Thymus (tissue), 11 donors: Measurements from ENCODE around the gene KSR1. TPM values are rescaled to one million over a fixed set of nuclear protein-coding genes. Genes with fewer than 3 reads are reported as not detected.
A peak's percentile ranks its signal among the peaks of the same experiment; 100 is the strongest.

ENCODE experiments used
- DNase-seq, 9 donors: peaks; one replicate each; pipeline ENCODE4 v3.0.0-alpha.2; 2013; ENCODE audit warnings: low spot score in 9 of 9, low read depth in 6 of 9, missing footprints in 1 of 9
- H3K27ac ChIP-seq, 2 donors: one replicate each; pipeline ENCODE4 v1.5.1; 2013; ENCODE audit warnings: control low read depth in 1 of 2, low read depth in 1 of 2, low read length in 1 of 2, mild to moderate bottlenecking in 1 of 2, moderate library complexity in 1 of 2
- H3K27me3 ChIP-seq, 2 donors: one replicate each; pipeline ENCODE4 v1.5.1; 2013; ENCODE audit warnings: low read length in 1 of 2; ENCODE audit not compliant: control insufficient read depth in 2 of 2, insufficient read depth in 1 of 2
- H3K36me3 ChIP-seq, 2 donors: one replicate each; pipeline ENCODE4 v1.5.1; 2013; ENCODE audit warnings: low read length in 1 of 2, mild to moderate bottlenecking in 1 of 2, moderate library complexity in 1 of 2; ENCODE audit not compliant: control insufficient read depth in 2 of 2, insufficient read depth in 2 of 2
- H3K4me1 ChIP-seq, 2 donors: one replicate each; pipeline ENCODE4 v1.5.1; 2013; ENCODE audit warnings: low read length in 2 of 2; ENCODE audit not compliant: control insufficient read depth in 2 of 2, insufficient read depth in 2 of 2
- H3K4me3 ChIP-seq, 2 donors: one replicate each; pipeline ENCODE4 v1.5.1; 2013; ENCODE audit warnings: low read length in 2 of 2, control low read depth in 1 of 2, mild to moderate bottlenecking in 1 of 2
- H3K9me3 ChIP-seq, 2 donors: one replicate each; pipeline ENCODE4 v1.5.1; 2013; ENCODE audit warnings: low read length in 1 of 2, mild to moderate bottlenecking in 1 of 2; ENCODE audit not compliant: control insufficient read depth in 2 of 2, insufficient read depth in 1 of 2
- WGBS: extraction: QIAGEN DNeasy Blood & Tissue Kit; methylation state at CpG from one replicate; pipeline ENCODE4 v1.1.7; 2013; 5-methylcytosine and 5-hydroxymethylcytosine counted together
- polyA plus RNA-seq: library from polyadenylated mRNA; stranded (reverse); fragments of 200-250 nt; gene quantifications from one replicate; pipeline ENCODE4 v1.2.3, GENCODE V29; 2013
- total RNA-seq: library from RNA; stranded (reverse); fragments of 120-200 nt; gene quantifications from one replicate; pipeline ENCODE4 v1.2.4, GENCODE V29; 2013
- donor health status: healthy.

Gene KSR1
- total and polyA plus RNA-seq, 2 donors, result 12.5 to 32.8 TPM

- no peaks in the 10 kb centered on the region for H3K27me3 ChIP-seq
- H3K27ac ChIP-seq, result no peak overlapping the region
- H3K36me3 ChIP-seq, result no peaks in the 10 kb centered on the region
- no peak for DNase-seq
- peaks cover 0 to 2% of the 10 kb centered on the region in 2 donors for H3K9me3 ChIP-seq
- 96% methylated on average over 12 of the region's 12 CpGs for WGBS
- H3K4me1 ChIP-seq, result peaks cover 0 to 12% of the 10 kb centered on the region in 2 donors
- H3K4me3 ChIP-seq, result no peak overlapping the region
Measured at GRCh38 chr17:27491713-27492190, 35.5 kb downstream of the KSR1 start.

GRCh38 chr17:27492470-27492869, 36.2 kb downstream of the KSR1 start:
- Histone ChIP-seq H3K9me3 (peaks cover 0 to 2% of the 10 kb centered on the region in 2 donors), H3K4me3 (no peak overlapping the region), H3K36me3 (no peaks in the 10 kb centered on the region), H3K4me1 (peaks cover 0 to 16% of the 10 kb centered on the region in 2 donors), H3K27ac (no peak overlapping the region), H3K27me3 (no peaks in the 10 kb centered on the region)
- 99% methylated on average over 3 of the region's 3 CpGs for WGBS
- DNase-seq, result no peak

- no peak overlapping the region for H3K27ac ChIP-seq
- peaks cover 0 to 2% of the 10 kb centered on the region in 2 donors for H3K9me3 ChIP-seq
- no peak overlapping the region for H3K4me3 ChIP-seq
- H3K4me1 ChIP-seq, result peaks cover 0 to 16% of the 10 kb centered on the region in 2 donors
- no peak for DNase-seq
- WGBS, result 95% methylated on average over 4 of the region's 4 CpGs
- H3K36me3 ChIP-seq, result no peaks in the 10 kb centered on the region
- H3K27me3 ChIP-seq, result no peaks in the 10 kb centered on the region
Measured at GRCh38 chr17:27493088-27493487, 36.8 kb downstream of the KSR1 start.

GRCh38 chr17:27494192-27495091, 38.2 kb downstream of the KSR1 start:
- H3K27me3 ChIP-seq, result no peaks in the 10 kb centered on the region
- H3K4me1 ChIP-seq, result peaks cover 0 to 21% of the 10 kb centered on the region in 2 donors
- no peak overlapping the region for H3K4me3 ChIP-seq
- 93% methylated on average over 19 of the region's 19 CpGs for WGBS
- no peaks in the 10 kb centered on the region for H3K36me3 ChIP-seq
- no peak for DNase-seq
- H3K9me3 ChIP-seq, result peaks cover 0 to 2% of the 10 kb centered on the region in 2 donors
- H3K27ac ChIP-seq, result peak overlapping the region; percentile 52 to 77

- Histone ChIP-seq H3K36me3 (no peaks in the 10 kb centered on the region), H3K4me3 (no peak overlapping the region), H3K4me1 (peaks cover 0 to 24% of the 10 kb centered on the region in 2 donors), H3K27me3 (no peaks in the 10 kb centered on the region), H3K27ac (peak overlapping the region; percentile 38 to 77), H3K9me3 (peaks cover 0 to 2% of the 10 kb centered on the region in 2 donors)
- 93% methylated on average over 6 of the region's 6 CpGs for WGBS
- DNase-seq, result no peak
Measured at GRCh38 chr17:27495460-27495859, 39.2 kb downstream of the KSR1 start.

GRCh38 chr17:27496005-27496404, 39.8 kb downstream of the KSR1 start:
- Histone ChIP-seq H3K27me3 (no peaks in the 10 kb centered on the region), H3K27ac (peak overlapping the region; percentile 61 to 77), H3K9me3 (peaks cover 1 to 2% of the 10 kb centered on the region in 2 donors), H3K4me1 (peaks cover 0 to 24% of the 10 kb centered on the region in 2 donors), H3K4me3 (no peak overlapping the region), H3K36me3 (no peaks in the 10 kb centered on the region)
- WGBS, result 95% methylated on average over 5 of the region's 5 CpGs
- DNase-seq, result no peak

GRCh38 chr17:27496437-27496943, 40.2 kb downstream of the KSR1 start:
- DNase-seq, result no peak
- 96% methylated on average over 7 of the region's 7 CpGs for WGBS
- peaks cover 1 to 4% of the 10 kb centered on the region in 2 donors for H3K9me3 ChIP-seq
- H3K4me1 ChIP-seq, result peaks cover 0 to 24% of the 10 kb centered on the region in 2 donors
- H3K27ac ChIP-seq, result peak overlapping the region; percentile 53 to 76
- H3K27me3 ChIP-seq, result no peaks in the 10 kb centered on the region
- no peak overlapping the region for H3K4me3 ChIP-seq
- no peaks in the 10 kb centered on the region for H3K36me3 ChIP-seq

GRCh38 chr17:27496971-27497370, 40.7 kb downstream of the KSR1 start:
- no peak for DNase-seq
- WGBS, result 96% methylated on average over 9 of the region's 9 CpGs
- Histone ChIP-seq H3K36me3 (no peaks in the 10 kb centered on the region), H3K27me3 (no peaks in the 10 kb centered on the region), H3K9me3 (peaks cover 1 to 6% of the 10 kb centered on the region in 2 donors), H3K27ac (peak overlapping the region; percentile 43 to 76), H3K4me3 (no peak overlapping the region), H3K4me1 (peaks cover 0 to 23% of the 10 kb centered on the region in 2 donors)

GRCh38 chr17:27497696-27498095, 41.4 kb downstream of the KSR1 start:
- no peaks in the 10 kb centered on the region for H3K27me3 ChIP-seq
- H3K4me3 ChIP-seq, result no peak overlapping the region
- H3K4me1 ChIP-seq, result peaks cover 0 to 24% of the 10 kb centered on the region in 2 donors
- 96% methylated on average over 5 of the region's 5 CpGs for WGBS
- peaks cover 1 to 9% of the 10 kb centered on the region in 2 donors for H3K9me3 ChIP-seq
- DNase-seq, result no peak
- H3K36me3 ChIP-seq, result no peaks in the 10 kb centered on the region
- H3K27ac ChIP-seq, result peak overlapping the region in 1 of 2 donors; percentile 76
